Thymus (tissue), 11 donors: ENCODE data around the gene PEAK1. TPM values are rescaled to one million over a fixed set of nuclear protein-coding genes. Genes with fewer than 3 reads are reported as not detected.
"Not testable (repeated sequence)": the region's sequence is repeated elsewhere in the genome, so short reads cannot be mapped to it uniquely, and the experiment has no call there.

Experiments
- DNase-seq, 9 donors: peaks; one replicate each; pipeline ENCODE4 v3.0.0-alpha.2; 2013; ENCODE audit warnings: low spot score in 9 of 9, low read depth in 6 of 9, missing footprints in 1 of 9
- H3K27ac ChIP-seq, 2 donors: one replicate each; pipeline ENCODE4 v1.5.1; 2013; ENCODE audit warnings: control low read depth in 1 of 2, low read depth in 1 of 2, low read length in 1 of 2, mild to moderate bottlenecking in 1 of 2, moderate library complexity in 1 of 2
- H3K27me3 ChIP-seq, 2 donors: one replicate each; pipeline ENCODE4 v1.5.1; 2013; ENCODE audit warnings: low read length in 1 of 2; ENCODE audit not compliant: control insufficient read depth in 2 of 2, insufficient read depth in 1 of 2
- H3K36me3 ChIP-seq, 2 donors: one replicate each; pipeline ENCODE4 v1.5.1; 2013; ENCODE audit warnings: low read length in 1 of 2, mild to moderate bottlenecking in 1 of 2, moderate library complexity in 1 of 2; ENCODE audit not compliant: control insufficient read depth in 2 of 2, insufficient read depth in 2 of 2
- H3K4me1 ChIP-seq, 2 donors: one replicate each; pipeline ENCODE4 v1.5.1; 2013; ENCODE audit warnings: low read length in 2 of 2; ENCODE audit not compliant: control insufficient read depth in 2 of 2, insufficient read depth in 2 of 2
- H3K4me3 ChIP-seq, 2 donors: one replicate each; pipeline ENCODE4 v1.5.1; 2013; ENCODE audit warnings: low read length in 2 of 2, control low read depth in 1 of 2, mild to moderate bottlenecking in 1 of 2
- H3K9me3 ChIP-seq, 2 donors: one replicate each; pipeline ENCODE4 v1.5.1; 2013; ENCODE audit warnings: low read length in 1 of 2, mild to moderate bottlenecking in 1 of 2; ENCODE audit not compliant: control insufficient read depth in 2 of 2, insufficient read depth in 1 of 2
- WGBS: extraction: QIAGEN DNeasy Blood & Tissue Kit; methylation state at CpG from one replicate; pipeline ENCODE4 v1.1.7; 2013; 5-methylcytosine and 5-hydroxymethylcytosine counted together
- polyA plus RNA-seq: library from polyadenylated mRNA; stranded (reverse); fragments of 200-250 nt; gene quantifications from one replicate; pipeline ENCODE4 v1.2.3, GENCODE V29; 2013
- total RNA-seq: library from RNA; stranded (reverse); fragments of 120-200 nt; gene quantifications from one replicate; pipeline ENCODE4 v1.2.4, GENCODE V29; 2013
- donor health status: healthy.

PEAK1 gene
- total and polyA plus RNA-seq, 2 donors: 4.7 to 7.8 TPM

- Histone ChIP-seq H3K4me1 (peaks cover 7 to 35% of the 10 kb centered on the region in 2 donors), H3K4me3 (no peak overlapping the region), H3K9me3 (no peaks in the 10 kb centered on the region), H3K36me3 (no peaks in the 10 kb centered on the region), H3K27ac (peak overlapping the region; percentile 26 to 69), H3K27me3 (no peaks in the 10 kb centered on the region)
- peak in 1 of 9 donors; percentile 22 for DNase-seq
- WGBS: 69% methylated on average over 5 of the region's 5 CpGs
Measured at GRCh38 chr15:77181305-77182074, 238.4 kb downstream of the PEAK1 start.

- no peak for DNase-seq
- H3K4me3 ChIP-seq: no peak overlapping the region
- no peaks in the 10 kb centered on the region for H3K27me3 ChIP-seq
- H3K4me1 ChIP-seq: peaks cover 7 to 35% of the 10 kb centered on the region in 2 donors
- H3K9me3 ChIP-seq: no peaks in the 10 kb centered on the region
- WGBS: 97% methylated on average over 5 of the region's 5 CpGs
- no peaks in the 10 kb centered on the region for H3K36me3 ChIP-seq
- H3K27ac ChIP-seq: no peak overlapping the region
Measured at GRCh38 chr15:77180757-77181156, 239.1 kb downstream of the PEAK1 start.

GRCh38 chr15:77180270-77180669 lies 239.6 kb downstream of the PEAK1 start:
- H3K9me3 ChIP-seq: no peaks in the 10 kb centered on the region
- H3K4me3 ChIP-seq: no peak overlapping the region
- no peak for DNase-seq
- no peak overlapping the region for H3K27ac ChIP-seq
- 99% methylated on average over 6 of the region's 6 CpGs for whole genome bisulfite sequencing
- no peaks in the 10 kb centered on the region for H3K36me3 ChIP-seq
- peaks cover 7 to 32% of the 10 kb centered on the region in 2 donors for H3K4me1 ChIP-seq
- no peaks in the 10 kb centered on the region for H3K27me3 ChIP-seq

GRCh38 chr15:77179541-77179998 lies 240.3 kb downstream of the PEAK1 start:
- Histone ChIP-seq H3K4me3 (no peak overlapping the region), H3K27me3 (no peaks in the 10 kb centered on the region), H3K4me1 (peaks cover 7 to 32% of the 10 kb centered on the region in 2 donors), H3K36me3 (no peaks in the 10 kb centered on the region), H3K9me3 (no peaks in the 10 kb centered on the region), H3K27ac (peak overlapping the region in 1 of 2 donors; percentile 70)
- DNase-seq: peak in 2 of 9 donors; percentile 32 to 61

- H3K27ac ChIP-seq: no peak overlapping the region
- no peak for DNase-seq
Measured at GRCh38 chr15:77178411-77178810, 241.5 kb downstream of the PEAK1 start.

GRCh38 chr15:77176148-77176547 lies 243.8 kb downstream of the PEAK1 start:
- not testable (repeated sequence) for H3K9me3 ChIP-seq, H3K36me3 ChIP-seq, DNase-seq, H3K27ac ChIP-seq, H3K4me3 ChIP-seq, H3K27me3 ChIP-seq
- peaks cover 5 to 23% of the 10 kb centered on the region in 2 donors for H3K4me1 ChIP-seq
- WGBS: 100% methylated on average over 1 of the region's 1 CpG

More at GRCh38 chr15:77178411-77178810, 241.5 kb downstream of the PEAK1 start:
- H3K4me1 ChIP-seq: peaks cover 7 to 32% of the 10 kb centered on the region in 2 donors
- no peak overlapping the region for H3K4me3 ChIP-seq
- no peaks in the 10 kb centered on the region for H3K9me3 ChIP-seq
- no peaks in the 10 kb centered on the region for H3K27me3 ChIP-seq
- H3K36me3 ChIP-seq: no peaks in the 10 kb centered on the region

- Histone ChIP-seq H3K36me3 (no peaks in the 10 kb centered on the region), H3K4me3 (no peak overlapping the region), H3K27me3 (no peaks in the 10 kb centered on the region), H3K27ac (no peak overlapping the region), H3K9me3 (no peaks in the 10 kb centered on the region), H3K4me1 (no peaks in the 10 kb centered on the region)
- DNase-seq: no peak
- 97% methylated on average over 1 of the region's 1 CpG for WGBS
Measured at GRCh38 chr15:77173487-77173886, 246.4 kb downstream of the PEAK1 start.

GRCh38 chr15:77171221-77171967 lies 248.5 kb downstream of the PEAK1 start:
- H3K4me3 ChIP-seq: no peak overlapping the region
- 98% methylated on average over 2 of the region's 2 CpGs for WGBS
- no peaks in the 10 kb centered on the region for H3K9me3 ChIP-seq
- no peaks in the 10 kb centered on the region for H3K36me3 ChIP-seq
- DNase-seq: no peak
- H3K27me3 ChIP-seq: no peaks in the 10 kb centered on the region
- no peaks in the 10 kb centered on the region for H3K4me1 ChIP-seq
- no peak overlapping the region for H3K27ac ChIP-seq

GRCh38 chr15:77168616-77169015 lies 251.3 kb downstream of the PEAK1 start:
- peaks cover 2 to 4% of the 10 kb centered on the region in 2 donors for H3K4me1 ChIP-seq
- H3K27me3 ChIP-seq: no peaks in the 10 kb centered on the region
- no peaks in the 10 kb centered on the region for H3K9me3 ChIP-seq
- WGBS: 94% methylated on average over 3 of the region's 3 CpGs
- no peaks in the 10 kb centered on the region for H3K36me3 ChIP-seq
- H3K27ac ChIP-seq: no peak overlapping the region
- no peak overlapping the region for H3K4me3 ChIP-seq
- no peak for DNase-seq
